Karpas-422 (cell line): ENCODE results near the gene RAB8A. TPM values are rescaled to one million over a fixed set of nuclear protein-coding genes. Genes with fewer than 3 reads are reported as not detected.

Experiments used
- DNase-seq: peaks from one replicate; pipeline ENCODE4 v3.0.0-alpha.2; 2015
- H2AFZ ChIP-seq: fragments of 200-600 bp; sonication (generic); 2 replicates; pipeline ENCODE4 v1.6.1; 2014; ENCODE audit warnings: antibody characterized with exemption, low read length, mixed read lengths
- H3K27ac ChIP-seq: fragments of 200-600 bp; sonication (generic); 2 replicates; pipeline ENCODE4 v1.5.1; 2014; ENCODE audit warnings: mild to moderate bottlenecking, low read length, moderate library complexity
- H3K27me3 ChIP-seq: fragments of 200-600 bp; sonication (generic); 2 replicates; pipeline ENCODE4 v1.6.1; 2014; ENCODE audit warnings: low read length, mixed read lengths
- H3K36me3 ChIP-seq: fragments of 200-600 bp; sonication (generic); 2 replicates; pipeline ENCODE4 v1.6.1; 2014; ENCODE audit warnings: low read length, mixed read lengths; ENCODE audit not compliant: insufficient read depth
- H3K4me1 ChIP-seq: fragments of 200-600 bp; sonication (generic); 2 replicates; pipeline ENCODE4 v1.6.1; 2014; ENCODE audit warnings: mild to moderate bottlenecking, low read length, mixed read lengths
- H3K4me2 ChIP-seq: fragments of 200-600 bp; sonication (generic); 2 replicates; pipeline ENCODE4 v1.6.1; 2014; ENCODE audit warnings: low read length, low read depth, mild to moderate bottlenecking; ENCODE audit not compliant: poor library complexity, severe bottlenecking
- H3K4me3 ChIP-seq: fragments of 200-600 bp; sonication (generic); 2 replicates; pipeline ENCODE4 v1.5.1; 2014; ENCODE audit warnings: mild to moderate bottlenecking, antibody characterized with exemption, low read length, mixed read lengths
- H3K79me2 ChIP-seq: fragments of 200-600 bp; sonication (generic); 2 replicates; pipeline ENCODE4 v1.6.1; 2014; ENCODE audit warnings: mild to moderate bottlenecking, low read length, mixed read lengths
- H3K9ac ChIP-seq: fragments of 200-600 bp; sonication (generic); 2 replicates; pipeline ENCODE4 v1.6.0; 2014; ENCODE audit warnings: low read length
- H3K9me2 ChIP-seq: fragments of 200-600 bp; sonication (generic), shearing (Covaris generic); replicated peaks from 2 replicates; pipeline ENCODE4 v1.6.0; 2014; ENCODE audit warnings: mild to moderate bottlenecking, low read length, moderate library complexity; ENCODE audit not compliant: insufficient read depth
- H3K9me3 ChIP-seq: fragments of 300-700, 200-600 bp; sonication (generic); 2 replicates; pipeline ENCODE4 v1.6.1; 2014; ENCODE audit warnings: low read length, mixed read lengths
- H4K20me1 ChIP-seq: fragments of 200-600 bp; sonication (generic); 2 replicates; pipeline ENCODE4 v1.6.1; 2014; ENCODE audit warnings: mild to moderate bottlenecking, antibody characterized with exemption, low read length, low read depth; ENCODE audit not compliant: insufficient read depth
- total RNA-seq: library from RNA; depleted of rRNA; stranded (reverse); fragments of >200 nt; shearing (Covaris generic); gene quantifications from 2 replicates; pipeline ENCODE4 v1.2.3, GENCODE V29; 2014; ENCODE audit warnings: low replicate concordance

The RAB8A gene
- total RNA-seq, 1 experiment from 2014 or later, result 30.2 TPM

- H3K9ac ChIP-seq, result no peak overlapping the region
Measured at GRCh38 chr19:16146112-16146511, 34.4 kb downstream of the RAB8A start.

GRCh38 chr19:16148443-16149229 lies 36.9 kb downstream of the RAB8A start:
- Histone ChIP-seq H3K9ac (no peak overlapping the region), H3K4me2 (no peak overlapping the region)

More at GRCh38 chr19:16146112-16146511, 34.4 kb downstream of the RAB8A start:
- H3K36me3 ChIP-seq, result no peaks in the 10 kb centered on the region
- no peaks in the 10 kb centered on the region for H4K20me1 ChIP-seq
- no peaks in the 10 kb centered on the region for H3K9me3 ChIP-seq
- no peak overlapping the region for H2AFZ ChIP-seq
- no peaks in the 10 kb centered on the region for H3K9me2 ChIP-seq
- H3K4me2 ChIP-seq, result no peak overlapping the region
- H3K27me3 ChIP-seq, result no peaks in the 10 kb centered on the region
- no peak overlapping the region for H3K27ac ChIP-seq
- DNase-seq, result no peak
- H3K4me1 ChIP-seq, result peaks cover 34% of the 10 kb centered on the region
- no peak overlapping the region for H3K4me3 ChIP-seq
- H3K79me2 ChIP-seq, result peaks cover 20% of the 10 kb centered on the region

GRCh38 chr19:16153582-16154336 lies 42.1 kb downstream of the RAB8A start:
- H3K4me3 ChIP-seq, result no peak overlapping the region
- no peak overlapping the region for H3K4me2 ChIP-seq
- H3K36me3 ChIP-seq, result peaks cover 12% of the 10 kb centered on the region
- no peak overlapping the region for H3K27ac ChIP-seq
- DNase-seq, result peak; percentile 78
- no peaks in the 10 kb centered on the region for H3K9me3 ChIP-seq
- H3K27me3 ChIP-seq, result no peaks in the 10 kb centered on the region
- H4K20me1 ChIP-seq, result peaks cover 3% of the 10 kb centered on the region; the same call in 1 of the 2 replicates
- H3K79me2 ChIP-seq, result no peaks in the 10 kb centered on the region
- H2AFZ ChIP-seq, result no peak overlapping the region
- no peak overlapping the region for H3K9ac ChIP-seq
- H3K9me2 ChIP-seq, result no peaks in the 10 kb centered on the region
- H3K4me1 ChIP-seq, result no peaks in the 10 kb centered on the region

More at GRCh38 chr19:16148443-16149229, 36.9 kb downstream of the RAB8A start:
- no peak for DNase-seq
- Histone ChIP-seq H3K79me2 (peaks cover 20% of the 10 kb centered on the region), H3K9me3 (no peaks in the 10 kb centered on the region), H3K27ac (no peak overlapping the region), H3K4me1 (peaks cover 22% of the 10 kb centered on the region), H2AFZ (no peak overlapping the region), H3K9me2 (no peaks in the 10 kb centered on the region), H4K20me1 (no peaks in the 10 kb centered on the region), H3K36me3 (peaks cover 6% of the 10 kb centered on the region), H3K27me3 (no peaks in the 10 kb centered on the region), H3K4me3 (no peak overlapping the region)

GRCh38 chr19:16154557-16154956 lies 42.9 kb downstream of the RAB8A start:
- H3K9me2 ChIP-seq, result no peaks in the 10 kb centered on the region
- no peaks in the 10 kb centered on the region for H3K27me3 ChIP-seq
- H2AFZ ChIP-seq, result no peak overlapping the region
- H3K4me2 ChIP-seq, result no peak overlapping the region
- H3K36me3 ChIP-seq, result peaks cover 12% of the 10 kb centered on the region
- no peaks in the 10 kb centered on the region for H3K79me2 ChIP-seq
- H3K27ac ChIP-seq, result no peak overlapping the region
- H3K4me1 ChIP-seq, result no peaks in the 10 kb centered on the region
- peaks cover 3% of the 10 kb centered on the region; the same call in 1 of the 2 replicates for H4K20me1 ChIP-seq
- H3K9ac ChIP-seq, result no peak overlapping the region
- H3K9me3 ChIP-seq, result no peaks in the 10 kb centered on the region
- no peak for DNase-seq
- no peak overlapping the region for H3K4me3 ChIP-seq

- Histone ChIP-seq H2AFZ (no peak overlapping the region), H3K9ac (no peak overlapping the region), H3K4me1 (no peaks in the 10 kb centered on the region), H3K9me3 (no peaks in the 10 kb centered on the region), H3K36me3 (peaks cover 12% of the 10 kb centered on the region), H3K9me2 (no peaks in the 10 kb centered on the region), H3K79me2 (no peaks in the 10 kb centered on the region), H4K20me1 (peaks cover 3% of the 10 kb centered on the region; the same call in 1 of the 2 replicates), H3K27me3 (no peaks in the 10 kb centered on the region), H3K27ac (no peak overlapping the region), H3K4me3 (no peak overlapping the region), H3K4me2 (no peak overlapping the region)
- no peak for DNase-seq
Measured at GRCh38 chr19:16155128-16155527, 43.4 kb downstream of the RAB8A start.

GRCh38 chr19:16156904-16157303 lies 45.2 kb downstream of the RAB8A start:
- H3K36me3 ChIP-seq, result peaks cover 12% of the 10 kb centered on the region
- peaks cover 3% of the 10 kb centered on the region; the same call in 1 of the 2 replicates for H4K20me1 ChIP-seq
- no peaks in the 10 kb centered on the region for H3K79me2 ChIP-seq
- no peaks in the 10 kb centered on the region for H3K4me1 ChIP-seq
- no peaks in the 10 kb centered on the region for H3K9me3 ChIP-seq
- no peak for DNase-seq
- H2AFZ ChIP-seq, result no peak overlapping the region
- no peak overlapping the region for H3K4me3 ChIP-seq
- H3K27me3 ChIP-seq, result no peaks in the 10 kb centered on the region
- H3K27ac ChIP-seq, result no peak overlapping the region
- H3K9me2 ChIP-seq, result no peaks in the 10 kb centered on the region
- no peak overlapping the region for H3K4me2 ChIP-seq
- no peak overlapping the region for H3K9ac ChIP-seq

GRCh38 chr19:16157601-16158000 lies 45.9 kb downstream of the RAB8A start:
- no peak for DNase-seq
- peaks cover 3% of the 10 kb centered on the region; the same call in 1 of the 2 replicates for H4K20me1 ChIP-seq
- H3K27me3 ChIP-seq, result no peaks in the 10 kb centered on the region
- no peaks in the 10 kb centered on the region for H3K9me2 ChIP-seq
- H3K4me1 ChIP-seq, result no peaks in the 10 kb centered on the region
- no peak overlapping the region for H3K4me2 ChIP-seq
- peaks cover 9% of the 10 kb centered on the region for H3K36me3 ChIP-seq
- H3K79me2 ChIP-seq, result no peaks in the 10 kb centered on the region
- H3K9me3 ChIP-seq, result no peaks in the 10 kb centered on the region
- no peak overlapping the region for H3K9ac ChIP-seq
- no peak overlapping the region for H3K27ac ChIP-seq
- H3K4me3 ChIP-seq, result no peak overlapping the region
- no peak overlapping the region for H2AFZ ChIP-seq

GRCh38 chr19:16159655-16160054 lies 48.0 kb downstream of the RAB8A start:
- Histone ChIP-seq H3K79me2 (no peaks in the 10 kb centered on the region), H3K27ac (no peak overlapping the region), H3K4me2 (no peak overlapping the region), H2AFZ (no peak overlapping the region), H3K9me3 (no peaks in the 10 kb centered on the region), H3K9ac (no peak overlapping the region), H4K20me1 (no peaks in the 10 kb centered on the region), H3K27me3 (no peaks in the 10 kb centered on the region), H3K36me3 (peaks cover under 1% of the 10 kb centered on the region; the same call in 1 of the 2 replicates), H3K9me2 (no peaks in the 10 kb centered on the region), H3K4me1 (no peaks in the 10 kb centered on the region), H3K4me3 (no peak overlapping the region)
- no peak for DNase-seq
